ENCODE data around the gene SELENOM.
"Not testable (repeated sequence)": the region's sequence is repeated elsewhere in the genome, so short reads cannot be mapped to it uniquely, and the experiment has no call there.

The SELENOM gene

DNA sequence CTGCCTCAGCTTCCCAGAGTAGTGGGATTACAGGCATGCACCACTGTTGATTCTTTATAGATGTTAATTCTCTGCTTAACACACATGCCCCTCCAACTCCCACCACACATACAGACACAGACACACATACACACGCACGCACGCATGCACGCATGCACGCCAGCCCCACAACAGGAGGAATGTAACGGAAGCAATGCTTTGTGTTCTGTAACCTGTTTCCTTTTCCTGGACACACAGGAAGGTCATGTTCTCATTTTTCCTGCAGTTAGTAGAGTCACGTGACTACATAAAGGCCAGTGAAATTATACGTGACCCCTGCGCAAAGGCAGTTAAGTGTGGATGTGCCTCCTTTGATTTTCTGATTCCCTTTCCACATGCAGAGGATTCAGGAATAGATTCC is 34.2 kb downstream of the SELENOM start:
- DNase-seq = not testable (repeated sequence)

DNA sequence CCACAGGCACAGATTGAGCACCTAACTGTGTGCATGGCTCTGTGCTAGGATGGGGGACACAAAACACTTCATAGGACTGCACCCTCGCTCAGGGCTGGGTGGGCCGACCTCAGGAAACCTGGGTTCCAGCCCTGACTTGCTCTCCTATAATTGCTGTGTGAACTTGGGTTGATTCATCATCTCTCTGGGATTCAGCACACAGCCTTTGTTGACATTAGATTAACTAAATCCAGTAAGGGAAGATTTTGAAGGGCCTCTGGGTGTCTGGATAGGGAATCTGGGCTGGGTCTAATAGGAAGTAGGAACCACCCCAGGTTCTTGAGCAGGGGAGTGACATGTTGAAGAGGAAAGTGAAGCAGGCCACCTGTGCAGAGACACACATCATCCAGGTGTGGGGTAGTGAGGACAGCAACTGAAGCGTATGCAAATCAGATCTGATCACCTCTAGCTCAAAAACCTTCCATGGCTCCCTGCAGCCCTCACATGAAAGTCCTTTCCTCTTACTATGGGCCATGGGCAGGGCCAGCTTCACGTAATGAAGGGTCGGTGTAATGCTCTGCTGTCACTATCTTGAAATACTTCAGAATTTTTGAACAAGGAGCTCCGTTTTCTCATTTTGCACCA is 37.6 kb downstream of the SELENOM start:
- DNase-seq = not testable (repeated sequence)

DNA sequence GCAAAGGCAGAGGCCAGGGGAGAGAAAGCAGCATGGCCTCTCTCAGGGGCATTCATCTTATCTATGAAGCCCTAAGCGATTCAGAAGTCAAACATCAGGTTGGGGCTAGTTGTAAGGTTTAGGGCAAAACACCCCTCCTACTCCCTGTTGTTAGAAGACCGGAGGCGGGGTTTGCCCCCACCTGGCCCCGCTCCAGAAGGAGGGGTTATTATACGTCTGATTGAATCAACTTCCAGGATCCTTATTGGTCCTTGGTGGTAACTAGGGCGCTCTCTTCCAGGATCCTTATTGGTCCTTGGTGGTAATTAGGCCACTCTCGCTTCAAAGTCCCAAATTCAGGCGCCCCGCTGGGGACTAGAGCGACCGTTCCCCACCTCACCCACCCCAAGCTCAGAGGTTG is 38.4 kb downstream of the SELENOM start:
- DNase-seq = no peak

DNA sequence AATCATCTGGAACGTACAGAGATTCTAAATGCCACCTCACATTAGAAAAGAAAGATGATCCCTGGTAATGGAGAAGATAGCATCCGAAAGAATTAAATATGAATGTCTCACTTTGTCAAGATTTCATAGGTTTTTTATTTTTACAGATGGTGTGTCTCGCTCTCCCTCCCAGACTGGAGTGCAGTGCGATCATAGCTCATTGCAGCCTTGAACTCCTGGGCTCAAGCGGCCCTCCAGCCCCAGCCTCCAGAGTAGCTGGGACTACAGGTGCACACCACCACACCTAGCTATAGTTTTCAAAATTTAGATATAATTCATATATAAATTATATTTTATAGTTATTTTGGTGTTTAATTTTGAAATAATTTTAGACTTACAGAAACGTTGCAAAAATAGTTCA is 43.0 kb downstream of the SELENOM start:
- DNase-seq = no peak

DNA sequence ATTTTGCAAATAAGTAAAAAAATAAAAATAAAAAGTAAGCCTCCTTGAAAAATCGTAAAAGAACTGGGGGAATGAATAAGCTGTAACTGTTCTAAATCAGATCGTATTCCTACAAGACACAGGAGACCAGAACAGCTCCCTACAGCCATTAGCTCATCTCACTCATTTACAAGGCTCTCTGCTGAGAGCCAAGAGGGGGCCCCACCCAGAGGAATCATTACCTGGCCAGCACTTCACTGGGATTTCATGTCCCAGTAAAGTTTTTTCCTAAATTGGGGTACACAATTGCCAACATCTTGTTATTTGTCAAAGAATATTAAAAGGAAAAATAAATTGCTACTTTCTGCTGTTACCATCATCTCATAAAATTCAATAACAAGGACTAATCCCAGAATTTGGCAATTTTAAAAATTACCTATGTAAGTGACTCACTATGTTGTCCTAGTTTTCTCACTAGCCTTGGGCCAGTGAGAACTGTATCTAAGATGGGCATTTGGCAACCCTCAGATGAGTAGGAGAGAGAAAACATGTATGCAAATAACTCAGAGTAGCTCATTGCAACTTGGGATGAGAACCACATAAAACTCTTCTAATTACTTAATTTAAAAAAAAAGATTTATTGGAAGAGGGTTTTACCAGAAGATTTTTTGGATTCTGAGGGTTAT is 44.7 kb downstream of the SELENOM start:
- DNase-seq = no peak

DNA sequence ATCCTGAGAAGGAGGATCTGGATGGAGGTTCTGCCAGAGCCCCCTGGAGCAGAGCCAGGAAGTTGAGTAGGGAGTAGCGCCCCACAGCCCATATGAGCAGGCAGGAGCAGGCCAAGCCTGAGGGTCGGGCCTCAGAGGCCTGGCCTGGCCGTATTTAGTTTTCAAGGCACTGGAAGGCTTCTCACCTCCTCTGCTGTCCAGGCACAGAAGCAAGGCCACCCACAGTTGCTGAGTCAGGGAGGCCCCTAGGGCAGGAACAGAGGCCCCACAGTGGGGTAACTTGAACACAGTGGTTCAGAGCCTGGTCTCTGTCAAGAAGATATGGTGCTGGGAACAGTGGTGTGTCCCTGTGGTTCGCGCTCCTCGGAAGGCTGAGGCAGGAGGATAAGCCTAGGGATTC is 47.7 kb downstream of the SELENOM start:
- DNase-seq = not testable (repeated sequence)

DNA sequence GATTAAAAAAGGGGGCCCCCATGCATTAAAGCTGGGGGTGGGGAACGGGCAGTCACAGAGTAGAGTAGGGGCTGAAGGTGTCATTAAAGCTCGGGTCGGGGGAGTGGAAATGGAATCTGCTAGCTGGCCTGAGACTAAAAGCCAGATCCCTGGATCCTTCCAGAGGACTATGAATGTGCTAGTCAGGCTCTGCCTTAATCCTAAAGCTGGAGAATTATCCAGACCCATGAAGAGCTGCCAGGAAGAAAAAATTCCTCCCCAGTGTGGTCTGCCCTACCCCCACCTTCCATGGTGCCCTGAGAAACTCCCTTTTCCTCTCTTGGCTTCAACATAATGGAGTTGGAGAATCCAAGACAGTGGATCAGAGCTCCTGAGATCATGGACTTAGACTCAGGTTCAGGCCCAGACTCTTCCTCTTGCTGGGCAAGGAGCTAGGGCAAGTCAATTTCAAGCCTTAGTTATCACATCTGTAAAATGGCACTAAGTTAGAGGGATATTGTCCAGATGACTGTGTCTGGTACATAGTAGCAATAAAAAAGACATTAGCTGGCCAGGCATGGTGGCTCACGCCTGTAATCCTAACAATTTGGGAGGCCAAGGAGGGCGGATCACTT is 50.3 kb downstream of the SELENOM start:
- DNase-seq = no peak

DNA sequence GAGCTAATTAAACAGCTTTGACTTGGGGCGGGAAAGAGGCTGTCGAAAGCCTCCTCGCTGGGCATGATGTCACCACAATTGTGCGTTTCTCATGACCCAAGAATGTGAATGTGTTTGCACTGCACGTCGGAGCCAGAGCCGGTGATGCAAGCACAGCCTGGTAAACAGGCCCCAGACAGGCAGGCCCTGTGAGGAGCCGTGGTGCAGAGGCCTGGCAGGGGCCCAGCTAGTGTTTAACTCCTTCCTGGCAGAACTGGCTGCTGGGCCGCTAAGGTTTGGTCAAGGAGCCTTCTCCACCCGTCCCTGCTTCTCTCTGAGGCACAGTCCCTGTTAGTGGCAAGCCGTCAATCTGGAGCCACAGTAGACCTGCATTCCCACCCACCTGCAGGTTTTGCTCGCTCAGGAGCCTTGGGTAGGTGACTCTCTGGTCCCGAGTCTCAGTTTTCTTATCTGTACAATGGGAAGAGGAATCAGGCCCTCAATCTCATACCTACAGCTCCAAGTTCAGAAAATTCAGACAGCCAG is 51.7 kb downstream of the SELENOM start:
- DNase-seq = no peak

DNA sequence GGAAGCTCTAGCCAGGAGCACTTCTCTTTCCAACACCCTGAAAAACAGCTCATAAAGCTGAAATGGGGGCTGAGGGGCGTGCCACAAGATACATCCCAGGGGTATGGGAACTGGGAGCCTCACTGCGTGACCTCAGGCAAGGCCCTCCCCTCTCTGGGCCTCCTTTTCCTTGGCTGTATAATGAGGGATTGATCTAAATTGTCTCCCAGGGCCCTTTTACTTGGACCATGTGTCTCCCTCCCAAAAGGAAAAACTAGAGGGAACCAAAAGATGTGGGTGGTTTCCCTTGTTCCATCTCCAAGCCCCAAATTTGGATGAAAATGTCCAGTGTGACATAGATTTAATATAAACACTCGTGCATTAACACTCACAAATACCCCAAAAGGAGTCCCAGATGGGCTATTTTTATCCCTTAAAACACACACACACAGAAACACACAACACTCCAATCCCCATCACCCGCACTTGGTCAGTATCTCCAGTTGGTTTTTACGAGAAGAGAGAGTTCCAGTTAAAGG is 52.2 kb downstream of the SELENOM start:
- DNase-seq = no peak
